ENCODE results near the gene UBN2.
A peak's percentile ranks its signal among the peaks of the same experiment; 100 is the strongest.

Gene UBN2

GRCh38 chr7:139230484-139230773 is 608 bp upstream of the UBN2 start:
- ChIA-PET CTCF (no interaction called here), POLR2A (interaction anchor here (0.9 to 1.6 kb wide), 4 partner anchors 11 to 103 kb away, joined by 3 to 5 read pairs (median 3); a partner anchor contains a TSS)
- peak; percentile 60 for TF ChIP-seq L3MBTL2 (conservative IDR thresholded peaks at IDR 0.05)
- TF ChIP-seq TARDBP (IDR thresholded peaks at IDR 0.05) = no peak
- no peak for DNase-seq (ENCODE audit: extremely low spot score)

- CTCF ChIA-PET = no interaction called here
- POLR2A ChIA-PET = interaction anchor here (0.8 to 1.6 kb wide), 8 partner anchors 10 to 136 kb away, joined by 3 to 5 read pairs (median 3); a partner anchor contains a TSS
- DNase-seq (ENCODE audit: extremely low spot score) = peak; percentile 60
These were observed 708 bp downstream of the UBN2 start for GRCh38 chr7:139231513-139232376.

GRCh38 chr7:139232377-139232717 is 1.3 kb downstream of the UBN2 start:
- TF ChIP-seq ELF4 (IDR thresholded peaks at IDR 0.05) = no peak
- TF ChIP-seq BHLHE40 (IDR thresholded peaks at IDR 0.05; ENCODE audit: borderline replicate concordance) = no peak
- no peak for TF ChIP-seq ZNF384 (IDR thresholded peaks at IDR 0.05)
- no peak for TF ChIP-seq CTBP1 (IDR thresholded peaks at IDR 0.05; ENCODE audit: borderline replicate concordance)
- no peak for TF ChIP-seq TARDBP (IDR thresholded peaks at IDR 0.05)
- TF ChIP-seq HDGF (IDR thresholded peaks at IDR 0.05; ENCODE audit: borderline replicate concordance) = no peak
- TF ChIP-seq ARNT (IDR thresholded peaks at IDR 0.05) = no peak
- TF ChIP-seq NFRKB (IDR thresholded peaks at IDR 0.05) = no peak
- TF ChIP-seq L3MBTL2 (conservative IDR thresholded peaks at IDR 0.05) = no peak
- TF ChIP-seq SP1 (IDR thresholded peaks at IDR 0.05) = no peak
- no peak for TF ChIP-seq LEF1 (IDR thresholded peaks at IDR 0.05; ENCODE audit: borderline replicate concordance)
- no peak for TF ChIP-seq SUZ12 (IDR thresholded peaks at IDR 0.05)
- TF ChIP-seq FOXA1 (IDR thresholded peaks at IDR 0.05) = no peak
- no peak for TF ChIP-seq FOXM1 (IDR thresholded peaks at IDR 0.05; ENCODE audit: borderline replicate concordance)
- CTCF ChIA-PET = interaction anchor here (0.6 to 0.7 kb wide), 2 partner anchors 39 to 87 kb away, joined by 4 to 5 read pairs; no protein-coding TSS in a partner anchor
- POLR2A ChIA-PET = interaction anchor here (0.9 to 1.4 kb wide), 4 partner anchors 10 to 135 kb away, joined by 3 to 5 read pairs (median 3); a partner anchor contains a TSS
- DNase-seq (ENCODE audit: extremely low spot score) = no peak

More at GRCh38 chr7:139231513-139232376, 708 bp downstream of the UBN2 start:
- TF ChIP-seq FOXM1 (IDR thresholded peaks at IDR 0.05; ENCODE audit: borderline replicate concordance) (peak; percentile 61), FOXA1 (IDR thresholded peaks at IDR 0.05) (no peak)

GRCh38 chr7:139232904-139233303 is 1.9 kb downstream of the UBN2 start:
- no peak for DNase-seq (ENCODE audit: extremely low spot score)
- ChIA-PET CTCF (interaction anchor here (0.6 to 0.7 kb wide), 2 partner anchors 40 to 88 kb away, joined by 4 to 5 read pairs; no protein-coding TSS in a partner anchor), POLR2A (interaction anchor here (1.2 to 1.4 kb wide), 2 partner anchors 21 to 100 kb away, joined by 3 read pairs; a partner anchor contains a TSS)
- TF ChIP-seq FOXM1 (IDR thresholded peaks at IDR 0.05; ENCODE audit: borderline replicate concordance) (no peak), PKNOX1 (IDR thresholded peaks at IDR 0.05) (0 out of 2 replicates have a peak, but pooled peaks have one; percentile 37), BHLHE40 (IDR thresholded peaks at IDR 0.05; ENCODE audit: borderline replicate concordance) (no peak), FOXK2 (IDR thresholded peaks at IDR 0.05) (no peak), SP1 (IDR thresholded peaks at IDR 0.05) (no peak), NFRKB (IDR thresholded peaks at IDR 0.05) (no peak)

GRCh38 chr7:139241258-139241657 is 10.2 kb downstream of the UBN2 start:
- no peak for DNase-seq (ENCODE audit: extremely low spot score)
- ChIA-PET POLR2A (interaction anchor here (1.5 kb wide), 1 partner anchor 10 kb away, joined by 5 read pairs; the partner anchor contains the start of gene UBN2), CTCF (no interaction called here)
- TF ChIP-seq SUZ12 (IDR thresholded peaks at IDR 0.05) (no peak), BHLHE40 (IDR thresholded peaks at IDR 0.05; ENCODE audit: borderline replicate concordance) (no peak), LEF1 (IDR thresholded peaks at IDR 0.05; ENCODE audit: borderline replicate concordance) (no peak), FOXK2 (IDR thresholded peaks at IDR 0.05) (no peak), NFRKB (IDR thresholded peaks at IDR 0.05) (no peak), L3MBTL2 (conservative IDR thresholded peaks at IDR 0.05) (no peak), SP1 (IDR thresholded peaks at IDR 0.05) (no peak), ARNT (IDR thresholded peaks at IDR 0.05) (no peak), ELF4 (IDR thresholded peaks at IDR 0.05) (no peak), CTBP1 (IDR thresholded peaks at IDR 0.05; ENCODE audit: borderline replicate concordance) (no peak), HDGF (IDR thresholded peaks at IDR 0.05; ENCODE audit: borderline replicate concordance) (no peak)

- CTCF ChIA-PET = no interaction called here
These were observed 11.8 kb downstream of the UBN2 start for GRCh38 chr7:139242741-139243281.

GRCh38 chr7:139245401-139245800 is 14.4 kb downstream of the UBN2 start:
- TF ChIP-seq PKNOX1 (IDR thresholded peaks at IDR 0.05) (no peak), SUZ12 (IDR thresholded peaks at IDR 0.05) (no peak), TARDBP (IDR thresholded peaks at IDR 0.05) (no peak)
- POLR2A ChIA-PET = interaction anchor here (0.6 to 0.9 kb wide), 2 partner anchors 11 to 112 kb away, joined by 3 read pairs; no protein-coding TSS in a partner anchor
- CTCF ChIA-PET = no interaction called here
- DNase-seq (ENCODE audit: extremely low spot score) = no peak

More at GRCh38 chr7:139242741-139243281, 11.8 kb downstream of the UBN2 start:
- POLR2A ChIA-PET = interaction anchor here (0.7 to 1.5 kb wide), 2 partner anchors 11 to 12 kb away, joined by 3 to 5 read pairs; partner anchors contain the start of gene UBN2
- TF ChIP-seq FOXA1 (IDR thresholded peaks at IDR 0.05) (no peak), FOXM1 (IDR thresholded peaks at IDR 0.05; ENCODE audit: borderline replicate concordance) (no peak), CTBP1 (IDR thresholded peaks at IDR 0.05; ENCODE audit: borderline replicate concordance) (no peak), ZNF384 (IDR thresholded peaks at IDR 0.05) (no peak), NFRKB (IDR thresholded peaks at IDR 0.05) (no peak), FOXK2 (IDR thresholded peaks at IDR 0.05) (no peak), BHLHE40 (IDR thresholded peaks at IDR 0.05; ENCODE audit: borderline replicate concordance) (no peak), HDGF (IDR thresholded peaks at IDR 0.05; ENCODE audit: borderline replicate concordance) (no peak), LEF1 (IDR thresholded peaks at IDR 0.05; ENCODE audit: borderline replicate concordance) (no peak), SUZ12 (IDR thresholded peaks at IDR 0.05) (no peak), SP1 (IDR thresholded peaks at IDR 0.05) (no peak)
- DNase-seq (ENCODE audit: extremely low spot score) = no peak
